Measurements from ENCODE around the gene ITCH.

ITCH gene

GRCh38 chr20:34525709-34526416 is 162.8 kb downstream of the ITCH start:
- no peak for DNase-seq (ENCODE audit: low read depth, low spot score)
- H3K27ac ChIP-seq = no peak overlapping the region
- H3K4me3 ChIP-seq = no peak overlapping the region
- no peak overlapping the region for H3K9ac ChIP-seq (ENCODE audit: insufficient read length)
- peaks cover 42% of the 10 kb centered on the region; the same call in 1 of the 2 replicates for H3K36me3 ChIP-seq (ENCODE audit: insufficient read depth, low read length)
- TF ChIP-seq FOXP2 (optimal IDR thresholded peaks at IDR 0.05; ENCODE audit: control extremely low read depth, extremely low read length, insufficient read depth) (no peak), POLR2AphosphoS5 (IDR thresholded peaks at IDR 0.05; ENCODE audit: borderline replicate concordance, low read depth, low read length) (no peak), EZH2 (IDR thresholded peaks at IDR 0.05) (no peak)
- no peaks in the 10 kb centered on the region for H3K9me3 ChIP-seq (ENCODE audit: low read depth, low read length)

DNA sequence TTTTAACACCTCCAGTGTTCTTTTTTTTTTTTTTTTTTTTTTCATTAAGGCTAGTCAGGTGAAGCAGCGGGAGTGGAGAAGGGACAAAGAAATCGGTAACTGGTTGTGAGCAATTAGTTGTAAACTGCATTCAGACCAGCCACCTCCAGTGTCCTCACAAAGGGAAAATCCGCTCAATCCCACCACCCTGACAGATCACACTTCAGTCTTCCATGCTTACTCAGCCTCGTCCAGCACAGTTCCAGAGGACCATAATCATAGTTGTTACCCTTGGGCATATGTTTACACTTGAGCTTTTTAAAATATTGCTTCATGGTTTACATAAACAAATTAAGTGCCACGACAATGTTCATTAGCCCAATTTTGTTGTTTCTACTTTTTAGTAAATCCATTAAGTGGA is 163.4 kb downstream of the ITCH start:
- DNase-seq (ENCODE audit: low read depth, low spot score) = no peak
- no peak overlapping the region for H3K4me3 ChIP-seq
- H3K9ac ChIP-seq (ENCODE audit: insufficient read length) = no peak overlapping the region
- H3K27ac ChIP-seq = no peak overlapping the region
- H3K9me3 ChIP-seq (ENCODE audit: low read depth, low read length) = no peaks in the 10 kb centered on the region
- TF ChIP-seq POLR2AphosphoS5 (IDR thresholded peaks at IDR 0.05; ENCODE audit: borderline replicate concordance, low read depth, low read length) = no peak
- TF ChIP-seq EZH2 (IDR thresholded peaks at IDR 0.05) = no peak
- no peak for TF ChIP-seq FOXP2 (optimal IDR thresholded peaks at IDR 0.05; ENCODE audit: control extremely low read depth, extremely low read length, insufficient read depth)
- peaks cover 42% of the 10 kb centered on the region; the same call in 1 of the 2 replicates for H3K36me3 ChIP-seq (ENCODE audit: insufficient read depth, low read length)

DNA sequence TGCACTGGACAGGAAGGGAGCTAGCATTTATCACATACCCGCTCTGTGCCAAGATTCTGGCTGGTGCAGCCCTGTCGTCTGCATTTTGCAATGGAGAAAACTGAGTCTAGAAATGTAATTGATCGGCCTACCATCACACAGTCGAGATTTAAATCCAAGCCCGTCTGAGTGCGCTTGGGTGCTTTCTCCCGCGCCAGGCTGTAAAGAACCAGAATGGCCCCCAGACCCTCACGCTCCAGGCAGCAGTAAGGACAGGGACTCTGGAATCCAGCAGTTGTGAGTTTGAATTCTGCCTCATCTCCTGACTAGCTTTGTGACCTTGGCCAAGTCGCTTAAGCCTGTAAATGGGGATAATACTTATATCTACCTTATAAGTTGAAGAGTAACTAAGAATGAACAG is 163.9 kb downstream of the ITCH start:
- H3K36me3 ChIP-seq (ENCODE audit: insufficient read depth, low read length) = peaks cover 42% of the 10 kb centered on the region; the same call in 1 of the 2 replicates
- no peak for DNase-seq (ENCODE audit: low read depth, low spot score)
- H3K4me3 ChIP-seq = no peak overlapping the region
- TF ChIP-seq FOXP2 (optimal IDR thresholded peaks at IDR 0.05; ENCODE audit: control extremely low read depth, extremely low read length, insufficient read depth) (no peak), EZH2 (IDR thresholded peaks at IDR 0.05) (no peak), POLR2AphosphoS5 (IDR thresholded peaks at IDR 0.05; ENCODE audit: borderline replicate concordance, low read depth, low read length) (no peak)
- no peaks in the 10 kb centered on the region for H3K9me3 ChIP-seq (ENCODE audit: low read depth, low read length)
- no peak overlapping the region for H3K9ac ChIP-seq (ENCODE audit: insufficient read length)
- H3K27ac ChIP-seq = no peak overlapping the region

GRCh38 chr20:34528921-34529297 is 165.8 kb downstream of the ITCH start:
- H3K27ac ChIP-seq = no peak overlapping the region
- peaks cover 47% of the 10 kb centered on the region; the same call in 1 of the 2 replicates for H3K36me3 ChIP-seq (ENCODE audit: insufficient read depth, low read length)
- no peak overlapping the region for H3K9ac ChIP-seq (ENCODE audit: insufficient read length)
- H3K9me3 ChIP-seq (ENCODE audit: low read depth, low read length) = no peaks in the 10 kb centered on the region
- DNase-seq (ENCODE audit: low read depth, low spot score) = no peak
- TF ChIP-seq FOXP2 (optimal IDR thresholded peaks at IDR 0.05; ENCODE audit: control extremely low read depth, extremely low read length, insufficient read depth) = no peak
- no peak for TF ChIP-seq EZH2 (IDR thresholded peaks at IDR 0.05)
- TF ChIP-seq POLR2AphosphoS5 (IDR thresholded peaks at IDR 0.05; ENCODE audit: borderline replicate concordance, low read depth, low read length) = no peak
- no peak overlapping the region for H3K4me3 ChIP-seq

DNA sequence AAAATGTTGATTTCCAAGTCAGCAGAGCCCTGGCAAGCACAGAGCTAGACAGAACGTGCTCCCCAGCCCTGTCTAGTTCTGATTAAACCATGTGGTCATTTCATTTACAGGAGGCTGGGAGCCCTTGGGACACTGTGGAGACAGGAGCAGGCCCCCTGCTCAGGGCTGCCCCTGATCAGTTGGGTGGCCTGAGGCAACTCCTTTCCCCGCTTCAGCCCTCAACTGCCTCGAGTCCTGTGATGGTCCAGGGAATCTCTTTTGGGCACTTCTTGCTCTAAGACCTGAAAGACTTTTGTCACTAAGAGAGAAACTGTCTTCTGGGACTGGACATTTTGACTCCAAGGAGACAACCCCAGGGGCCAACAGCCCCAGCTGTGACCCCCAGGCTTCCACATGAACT is 166.7 kb downstream of the ITCH start:
- TF ChIP-seq EZH2 (IDR thresholded peaks at IDR 0.05) (no peak), FOXP2 (optimal IDR thresholded peaks at IDR 0.05; ENCODE audit: control extremely low read depth, extremely low read length, insufficient read depth) (no peak), POLR2AphosphoS5 (IDR thresholded peaks at IDR 0.05; ENCODE audit: borderline replicate concordance, low read depth, low read length) (no peak)
- Histone ChIP-seq H3K36me3 (ENCODE audit: insufficient read depth, low read length) (peaks cover 55% of the 10 kb centered on the region; the same call in 1 of the 2 replicates), H3K27ac (no peak overlapping the region), H3K4me3 (no peak overlapping the region), H3K9ac (ENCODE audit: insufficient read length) (no peak overlapping the region), H3K9me3 (ENCODE audit: low read depth, low read length) (no peaks in the 10 kb centered on the region)
- no peak for DNase-seq (ENCODE audit: low read depth, low spot score)

- Histone ChIP-seq H3K4me3 (no peak overlapping the region), H3K27ac (no peak overlapping the region), H3K36me3 (ENCODE audit: insufficient read depth, low read length) (peaks cover 61% of the 10 kb centered on the region; the same call in 1 of the 2 replicates), H3K9me3 (ENCODE audit: low read depth, low read length) (no peaks in the 10 kb centered on the region), H3K9ac (ENCODE audit: insufficient read length) (no peak overlapping the region)
- TF ChIP-seq POLR2AphosphoS5 (IDR thresholded peaks at IDR 0.05; ENCODE audit: borderline replicate concordance, low read depth, low read length) (no peak), EZH2 (IDR thresholded peaks at IDR 0.05) (no peak), FOXP2 (optimal IDR thresholded peaks at IDR 0.05; ENCODE audit: control extremely low read depth, extremely low read length, insufficient read depth) (no peak)
- no peak for DNase-seq (ENCODE audit: low read depth, low spot score)
Observed at GRCh38 chr20:34530342-34530741, 167.3 kb downstream of the ITCH start.

- Histone ChIP-seq H3K4me3 (no peak overlapping the region), H3K27ac (no peak overlapping the region), H3K36me3 (ENCODE audit: insufficient read depth, low read length) (peaks cover 58% of the 10 kb centered on the region; the same call in 1 of the 2 replicates), H3K9me3 (ENCODE audit: low read depth, low read length) (no peaks in the 10 kb centered on the region), H3K9ac (ENCODE audit: insufficient read length) (no peak overlapping the region)
- no peak for TF ChIP-seq FOXP2 (optimal IDR thresholded peaks at IDR 0.05; ENCODE audit: control extremely low read depth, extremely low read length, insufficient read depth)
- TF ChIP-seq POLR2AphosphoS5 (IDR thresholded peaks at IDR 0.05; ENCODE audit: borderline replicate concordance, low read depth, low read length) = no peak
- TF ChIP-seq EZH2 (IDR thresholded peaks at IDR 0.05) = no peak
- no peak for DNase-seq (ENCODE audit: low read depth, low spot score)
Observed at GRCh38 chr20:34531608-34532265, 168.7 kb downstream of the ITCH start.

DNA sequence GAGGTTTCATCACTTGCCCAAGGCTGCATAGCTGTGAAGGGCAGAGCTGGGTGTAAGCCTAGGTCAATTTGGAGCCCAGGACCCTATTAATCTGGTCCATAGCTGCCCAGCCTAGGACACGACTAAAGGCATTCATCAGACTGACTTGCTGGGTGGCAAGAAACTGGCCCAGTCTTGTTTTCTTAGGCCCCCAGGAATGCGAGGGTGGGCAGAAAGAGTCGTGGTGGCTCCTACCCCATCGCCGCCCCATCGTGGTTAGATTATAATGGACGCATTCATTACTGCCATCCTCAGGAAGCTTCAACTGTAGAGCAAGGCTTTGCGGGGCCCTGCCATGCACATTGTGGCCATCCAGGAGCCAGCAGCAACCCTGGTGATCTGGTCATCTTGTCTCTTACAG is 169.2 kb downstream of the ITCH start:
- TF ChIP-seq EZH2 (IDR thresholded peaks at IDR 0.05) (no peak), FOXP2 (optimal IDR thresholded peaks at IDR 0.05; ENCODE audit: control extremely low read depth, extremely low read length, insufficient read depth) (no peak), POLR2AphosphoS5 (IDR thresholded peaks at IDR 0.05; ENCODE audit: borderline replicate concordance, low read depth, low read length) (no peak)
- no peaks in the 10 kb centered on the region for H3K9me3 ChIP-seq (ENCODE audit: low read depth, low read length)
- no peak overlapping the region for H3K4me3 ChIP-seq
- H3K36me3 ChIP-seq (ENCODE audit: insufficient read depth, low read length) = peaks cover 58% of the 10 kb centered on the region; the same call in 1 of the 2 replicates
- no peak for DNase-seq (ENCODE audit: low read depth, low spot score)
- no peak overlapping the region for H3K27ac ChIP-seq
- H3K9ac ChIP-seq (ENCODE audit: insufficient read length) = no peak overlapping the region

All from SK-N-MC (cell line).